GM19351 (cell line): ENCODE measurements around the gene BATF.

Experiments used
- ATAC-seq: cut with Tn5 transposase; IDR thresholded peaks from one replicate; pipeline ENCODE4 v1.9.1; 2021; ENCODE audit warnings: mild to moderate bottlenecking, moderate library complexity; ENCODE audit not compliant: unreplicated experiment

The BATF gene

DNA sequence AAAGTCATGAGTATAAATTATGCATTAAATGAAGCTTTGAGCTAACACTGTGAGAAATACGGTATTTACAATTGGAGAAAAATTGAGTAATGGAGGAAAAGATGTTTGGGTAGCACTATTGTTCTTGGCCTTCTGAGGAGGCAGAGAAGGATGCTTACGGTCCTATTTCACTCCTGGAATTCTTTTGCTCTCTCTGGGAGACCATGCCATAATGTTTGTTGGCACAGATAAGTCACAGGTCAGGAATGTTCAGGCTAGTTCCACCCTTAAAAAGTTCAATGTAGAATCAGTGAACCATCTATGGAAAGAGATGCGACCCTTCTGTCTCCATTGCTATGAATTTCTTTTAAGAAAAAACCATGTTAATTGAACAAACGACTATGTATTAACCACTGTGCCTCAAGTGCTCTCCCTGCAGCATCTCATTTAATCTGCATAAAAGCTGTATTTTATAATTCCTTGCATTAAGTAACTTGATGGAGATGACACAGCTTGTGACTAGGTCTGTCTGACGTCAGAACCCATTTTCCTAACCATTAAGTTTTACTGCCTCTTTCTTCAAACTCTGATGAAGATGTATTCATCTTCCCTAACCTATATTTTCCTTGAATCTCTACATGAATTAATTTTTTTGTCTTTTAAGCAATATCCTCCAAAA is 9.5 kb downstream of the BATF start:
- ATAC-seq: no peak

DNA sequence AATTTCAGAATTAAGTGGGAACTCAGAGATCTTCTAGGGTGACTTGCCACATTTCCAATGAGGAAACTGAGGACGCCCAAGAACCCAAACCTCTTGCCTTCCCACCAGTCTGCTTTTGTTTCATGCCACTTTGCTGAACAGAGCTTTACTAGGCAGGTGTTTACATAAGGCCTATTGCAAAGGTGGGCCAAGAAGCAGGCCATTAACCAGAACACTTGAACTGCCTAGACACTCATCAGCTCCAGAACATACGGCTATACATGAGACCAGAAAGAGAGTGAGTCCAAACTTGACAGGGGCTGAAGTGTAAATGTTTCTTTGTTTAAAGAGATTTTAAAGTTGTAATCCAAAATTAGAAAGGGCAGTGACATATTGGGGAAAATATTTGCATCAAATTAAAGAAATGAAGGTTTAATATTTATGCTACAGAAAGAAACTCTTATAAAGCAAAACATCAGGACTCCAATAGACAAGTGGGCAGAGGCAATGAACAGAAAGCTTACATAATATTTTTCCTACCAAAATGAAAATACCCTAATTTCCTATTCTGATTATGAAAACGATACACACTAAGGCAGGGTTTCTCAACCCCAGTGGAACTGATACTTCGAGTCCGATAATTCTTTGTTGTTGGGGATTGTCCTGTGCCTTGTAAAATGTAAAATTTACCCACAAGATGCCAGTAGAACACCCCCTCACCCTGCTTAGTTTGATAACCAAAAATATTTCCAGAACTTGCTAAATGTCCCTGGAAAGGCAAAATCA is 11.7 kb downstream of the BATF start:
- no peak for ATAC-seq

DNA sequence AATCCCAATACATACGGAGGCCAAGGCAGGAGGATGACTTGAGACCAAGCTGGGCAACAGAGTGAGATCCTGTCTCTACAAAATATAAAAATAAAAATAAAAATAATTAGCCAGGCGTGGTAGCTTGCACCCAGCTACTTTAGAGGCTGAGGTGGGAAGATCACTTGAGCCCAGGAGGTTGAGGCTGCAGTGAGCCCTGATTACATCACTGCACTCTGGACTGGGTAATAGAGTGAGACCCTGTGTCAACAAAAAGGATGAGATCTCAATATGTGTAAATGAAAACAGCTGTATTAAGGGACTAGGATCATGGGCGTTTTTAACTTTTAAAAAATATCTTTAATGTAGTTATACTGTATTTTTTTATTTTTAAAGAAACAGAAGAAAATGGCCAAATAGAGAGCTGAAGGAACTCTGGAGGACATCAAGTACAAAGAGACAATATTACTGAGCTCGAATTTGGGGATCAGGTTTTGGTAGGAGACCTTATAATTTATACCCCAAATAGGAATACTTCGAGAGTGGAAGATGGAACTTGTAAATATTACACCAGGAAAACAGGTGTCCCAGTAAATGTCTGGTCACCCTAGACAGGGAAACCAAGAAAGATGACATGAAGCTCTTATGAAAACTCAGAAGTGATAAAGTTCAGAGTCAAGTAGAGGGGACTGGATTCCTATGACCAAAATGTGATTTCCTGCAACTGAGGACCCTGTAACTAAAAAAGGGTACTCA is 13.1 kb downstream of the BATF start:
- ATAC-seq: no peak

DNA sequence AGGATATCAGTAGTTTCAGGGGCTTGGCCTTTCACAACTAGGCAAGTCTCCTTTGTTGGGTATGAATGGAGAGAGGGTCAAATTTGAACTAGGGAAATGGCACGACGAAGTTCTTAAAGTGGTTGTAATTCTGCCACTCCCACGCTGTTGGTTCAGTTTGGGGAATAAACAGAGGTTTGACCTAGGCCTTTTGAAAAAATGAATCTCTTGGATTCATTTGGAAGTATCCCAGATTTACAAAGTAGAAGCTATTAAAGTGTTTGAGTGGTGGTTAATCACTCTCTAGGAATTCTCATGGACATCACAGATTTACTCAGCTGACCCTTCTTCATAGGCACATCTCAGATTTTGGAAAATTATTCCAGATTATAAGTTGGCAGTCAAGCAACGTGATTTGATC is 14.8 kb downstream of the BATF start:
- no peak for ATAC-seq

DNA sequence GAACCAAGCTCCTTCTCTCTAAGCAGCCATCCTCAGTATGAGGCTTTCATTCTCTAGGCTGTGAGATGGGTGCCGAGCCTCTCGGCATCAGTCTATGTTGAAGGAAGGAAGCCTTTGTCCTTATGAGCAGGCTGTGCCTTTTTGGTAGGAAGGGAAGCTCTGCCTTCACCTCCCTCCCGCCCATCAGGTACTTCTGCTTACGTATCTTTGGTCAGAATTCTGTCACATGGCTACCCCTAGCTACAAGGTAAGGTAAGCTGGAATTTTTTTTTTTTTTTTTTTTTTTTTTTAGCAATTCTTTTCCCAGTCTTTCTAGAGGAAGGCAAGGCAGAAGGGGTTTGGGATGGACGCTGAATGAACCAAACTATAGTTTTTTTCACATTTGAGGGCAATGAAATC is 16.9 kb downstream of the BATF start:
- no peak for ATAC-seq

DNA sequence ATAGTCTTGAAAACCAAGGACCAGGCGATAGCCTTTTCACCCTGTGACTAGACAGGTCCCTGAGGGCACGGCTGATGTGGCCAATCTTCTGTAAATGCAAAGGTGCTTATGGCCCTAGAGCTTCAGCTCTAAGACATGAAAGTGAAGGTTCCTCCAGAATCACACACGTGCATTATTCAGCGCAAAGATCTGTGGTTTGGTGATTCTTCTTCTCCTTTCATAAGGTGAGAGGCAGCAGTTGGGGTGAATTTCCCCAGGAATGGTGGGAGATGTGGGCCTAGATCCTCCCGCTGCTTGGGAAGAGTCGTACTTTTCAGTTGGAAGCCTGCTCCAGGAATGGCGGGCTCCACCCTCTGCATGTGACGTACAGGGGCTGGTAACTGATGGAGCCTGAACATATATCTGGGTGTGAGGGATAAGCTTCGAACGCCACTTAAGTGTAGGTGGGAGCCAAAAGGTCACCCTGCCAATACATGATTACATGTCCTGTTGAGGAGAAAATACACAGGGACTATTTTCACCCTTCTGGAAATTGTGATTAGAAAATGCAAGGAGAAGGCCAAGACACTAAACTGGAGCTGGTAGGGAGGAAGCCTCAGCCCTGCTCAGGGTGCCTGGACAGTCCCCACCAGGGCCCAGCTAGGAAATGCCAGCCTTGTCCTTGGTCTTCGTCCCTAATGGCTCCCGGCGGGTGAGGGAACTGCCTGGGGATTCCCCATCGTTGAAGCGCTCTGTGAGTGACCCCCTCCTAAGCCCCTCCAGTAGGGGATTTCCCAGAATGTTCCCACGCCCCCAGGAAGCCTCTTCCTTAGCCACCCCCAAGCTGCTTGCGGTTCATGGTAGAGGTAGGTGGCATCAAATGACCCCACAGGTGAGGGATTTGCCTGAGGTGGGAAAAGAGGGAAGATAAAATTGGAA is 17.6 kb downstream of the BATF start:
- ATAC-seq: peak; percentile 55

DNA sequence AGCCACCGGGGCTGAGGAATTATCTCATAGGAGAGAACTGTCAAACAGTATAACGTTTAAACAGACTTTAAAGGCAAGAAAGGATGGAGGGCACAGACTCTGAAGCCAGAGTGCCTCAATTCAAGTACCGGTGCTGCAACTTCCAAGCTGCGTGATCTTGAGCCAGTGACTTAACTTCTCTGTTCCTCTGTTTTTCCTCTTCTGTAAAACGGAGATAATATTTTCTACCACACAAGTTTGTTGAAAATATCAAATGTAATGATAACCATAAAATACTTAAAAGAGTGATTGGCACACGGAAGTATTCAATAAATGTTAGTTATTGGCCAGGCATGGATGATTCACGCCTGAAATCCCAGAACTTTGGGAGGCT is 18.2 kb downstream of the BATF start:
- ATAC-seq: no peak

DNA sequence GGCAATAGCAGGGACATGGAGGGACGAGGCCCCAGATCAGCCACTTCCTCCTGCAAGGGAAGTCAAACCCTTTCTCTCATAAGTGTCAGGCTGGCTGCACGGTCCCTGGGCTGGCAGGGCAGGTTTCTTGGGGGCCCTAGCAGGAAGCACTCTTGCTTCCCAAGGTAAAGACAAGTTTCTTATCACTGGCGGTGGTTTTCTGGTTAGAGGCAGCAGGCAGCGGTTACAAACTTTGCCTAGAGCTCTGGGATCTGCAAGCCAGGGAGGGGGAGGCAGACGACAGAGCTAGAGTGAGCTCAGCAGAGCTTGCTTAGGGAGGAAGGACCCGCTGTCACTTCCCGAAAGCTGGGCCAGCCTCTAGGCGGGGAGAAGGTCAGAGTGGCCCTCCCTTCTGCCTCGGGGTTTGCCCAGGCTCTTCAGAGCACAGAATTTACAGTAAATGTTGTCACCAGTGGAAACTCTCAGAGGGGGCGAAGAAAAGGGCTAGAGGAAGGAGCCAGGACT is 20.4 kb downstream of the BATF start:
- peak; percentile 65 for ATAC-seq

DNA sequence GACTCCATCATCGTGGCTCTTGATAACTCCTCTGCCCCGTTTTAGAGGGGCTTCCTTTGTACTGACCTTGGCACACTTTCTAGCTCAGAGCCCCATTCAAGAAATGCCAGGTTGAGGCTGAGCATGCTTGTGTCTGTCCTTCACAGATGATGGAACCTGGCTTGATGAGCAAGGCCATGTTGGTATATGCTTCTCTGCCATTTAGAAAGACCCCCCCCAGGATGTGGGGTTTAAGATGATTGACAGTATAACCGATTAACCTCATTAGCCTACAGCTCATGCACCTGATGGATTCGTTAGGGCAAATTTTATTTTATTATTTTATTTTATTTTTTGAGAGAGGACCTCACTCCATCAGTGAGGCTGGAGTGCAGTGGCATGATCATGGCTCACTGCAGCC is 21.0 kb downstream of the BATF start:
- no peak for ATAC-seq

DNA sequence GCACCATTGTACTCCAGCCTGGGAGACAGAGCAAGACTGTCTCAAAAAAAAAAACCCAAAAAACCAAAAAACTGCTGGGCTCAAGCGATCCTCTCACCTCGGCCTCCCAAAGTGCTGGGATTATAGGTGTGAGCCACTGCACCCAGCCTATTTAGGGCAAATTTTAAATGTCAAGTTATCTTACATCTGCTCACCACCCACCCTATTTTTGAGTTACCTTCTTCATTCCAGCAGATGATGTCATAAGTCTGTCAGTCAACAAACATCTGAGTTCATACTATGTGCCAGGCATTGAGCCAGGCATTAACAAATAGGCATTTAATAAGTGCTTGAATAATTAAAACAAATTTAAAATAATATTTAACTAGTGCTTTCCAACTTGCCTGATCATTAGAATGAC is 21.5 kb downstream of the BATF start:
- no peak for ATAC-seq

DNA sequence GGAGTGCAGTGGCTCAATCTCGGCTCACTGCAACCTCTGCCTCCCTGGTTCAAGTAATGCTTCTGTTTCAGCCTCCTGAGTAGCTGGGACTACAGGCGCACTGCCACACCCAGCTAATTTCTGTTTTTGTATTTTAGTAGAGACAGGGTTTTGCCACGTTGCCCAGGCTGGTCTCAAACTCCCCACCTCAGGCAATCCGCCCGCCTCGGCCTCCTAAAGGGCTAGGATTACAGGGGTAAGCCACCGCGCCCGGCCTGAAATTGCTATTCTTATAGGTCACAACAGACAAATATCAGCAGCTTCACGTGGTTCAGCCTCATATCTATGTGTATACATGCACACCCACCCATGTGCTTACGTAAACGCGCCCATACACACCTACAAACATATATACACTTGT is 23.6 kb downstream of the BATF start:
- no peak for ATAC-seq

DNA sequence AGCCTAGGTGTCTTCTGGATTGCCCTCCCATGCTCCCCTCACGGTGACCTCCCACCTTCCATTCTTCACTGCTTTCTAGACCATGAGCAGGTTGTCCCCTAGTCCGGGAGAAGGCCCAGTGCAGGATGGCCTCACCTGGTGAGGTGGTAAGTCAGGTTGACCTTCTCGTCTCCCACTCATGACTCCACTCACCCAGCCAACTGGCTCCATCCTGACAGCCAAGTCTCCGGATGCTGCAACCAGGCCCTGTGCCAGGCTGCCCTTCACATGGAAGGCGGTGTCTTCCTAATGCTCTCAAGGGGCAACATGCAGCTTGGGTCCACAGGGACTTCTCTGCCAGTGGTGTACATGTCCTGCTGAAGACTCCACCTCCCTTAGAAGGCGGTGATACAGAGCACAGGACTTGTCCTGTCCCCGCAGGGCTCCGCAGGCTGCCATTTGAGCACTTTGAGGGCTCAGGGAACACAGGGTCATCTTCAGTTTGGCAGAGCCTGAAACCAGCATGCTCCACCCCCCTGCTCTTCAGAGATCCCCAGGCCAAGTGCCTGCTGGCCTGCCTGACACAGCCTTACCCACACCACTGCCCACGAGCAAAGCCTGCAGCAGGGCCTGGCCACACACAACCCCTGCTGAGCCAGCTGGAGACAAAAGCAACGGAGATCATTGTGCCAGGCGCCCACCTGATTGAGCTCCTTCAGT is 25.4 kb downstream of the BATF start:
- ATAC-seq: no peak

DNA sequence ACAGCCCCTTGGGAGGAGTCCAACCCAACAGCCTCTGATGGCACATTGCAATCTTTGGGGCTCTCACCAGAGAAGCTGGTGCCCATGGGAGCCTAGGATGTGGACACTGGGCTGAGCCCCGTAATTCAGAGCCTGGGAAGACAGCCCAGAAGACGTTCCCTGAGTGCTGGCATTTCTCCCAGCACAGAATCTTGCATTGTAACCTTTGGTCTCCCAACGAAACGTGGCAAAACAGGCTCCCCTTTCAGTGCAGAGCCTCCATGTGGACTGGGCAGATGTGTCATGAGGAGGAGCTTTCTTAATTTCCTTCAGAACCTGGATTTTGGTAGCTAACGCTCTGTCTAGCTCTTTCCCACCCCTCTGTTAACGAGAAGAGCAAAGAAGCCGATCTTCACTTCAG is 26.3 kb downstream of the BATF start:
- ATAC-seq: no peak

DNA sequence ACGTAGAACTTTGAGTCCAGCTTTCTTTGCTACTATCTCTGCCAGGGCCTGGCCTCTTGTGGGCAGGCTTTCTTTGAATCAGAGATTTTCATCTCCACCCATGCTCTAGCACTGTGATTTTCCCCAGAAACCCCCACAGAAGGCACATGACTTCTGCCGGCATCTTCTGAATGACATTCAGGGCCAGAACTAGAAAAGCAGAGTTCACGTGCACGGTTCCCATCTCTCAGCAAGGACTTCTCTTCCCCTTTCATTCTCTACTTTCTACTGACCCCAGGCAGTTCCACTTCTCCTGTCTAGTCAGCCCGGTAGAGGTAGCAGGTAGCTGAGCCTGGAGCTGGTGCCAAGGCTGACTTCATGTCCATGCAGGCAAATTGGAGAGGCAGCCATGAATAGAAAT is 26.9 kb downstream of the BATF start:
- ATAC-seq: peak; percentile 57

DNA sequence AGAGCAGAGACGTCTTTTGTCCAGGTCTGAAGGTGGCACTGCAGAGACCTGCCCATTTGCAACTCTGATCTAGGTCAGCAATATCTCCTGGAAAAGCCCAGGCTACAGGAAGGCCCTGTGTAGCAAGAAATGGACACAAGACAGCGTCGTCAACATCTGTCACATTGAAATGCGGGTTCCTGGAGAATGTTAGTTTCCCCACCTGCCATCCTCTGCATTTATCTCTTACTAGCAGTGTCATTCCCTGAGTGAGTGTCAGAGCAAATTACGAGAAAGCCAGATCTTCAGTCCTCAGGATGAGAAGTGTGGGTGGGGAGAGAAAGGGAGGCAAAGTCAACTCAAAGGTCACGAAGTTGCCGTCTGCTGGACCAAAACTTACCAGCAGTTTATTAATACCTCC is 28.8 kb downstream of the BATF start:
- no peak for ATAC-seq

DNA sequence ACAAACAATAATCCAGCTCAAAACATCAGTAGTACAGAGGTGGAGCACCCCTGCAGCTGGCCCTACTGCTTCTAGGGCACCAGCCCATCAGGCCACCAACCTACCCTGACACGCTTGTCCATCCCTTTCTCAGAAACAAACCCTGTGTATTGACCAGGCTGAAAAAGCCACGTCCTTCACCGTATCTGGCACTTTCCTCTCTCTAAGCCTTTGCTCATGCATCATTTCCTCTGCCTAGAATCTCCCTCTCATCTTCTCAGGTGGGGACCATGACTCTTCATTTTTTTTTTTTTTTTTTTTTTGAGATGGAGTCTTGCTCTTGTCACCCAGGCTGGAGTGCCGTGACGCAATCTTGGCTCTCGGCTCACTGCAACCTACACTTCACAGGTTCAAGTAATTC is 30.9 kb downstream of the BATF start:
- no peak for ATAC-seq

DNA sequence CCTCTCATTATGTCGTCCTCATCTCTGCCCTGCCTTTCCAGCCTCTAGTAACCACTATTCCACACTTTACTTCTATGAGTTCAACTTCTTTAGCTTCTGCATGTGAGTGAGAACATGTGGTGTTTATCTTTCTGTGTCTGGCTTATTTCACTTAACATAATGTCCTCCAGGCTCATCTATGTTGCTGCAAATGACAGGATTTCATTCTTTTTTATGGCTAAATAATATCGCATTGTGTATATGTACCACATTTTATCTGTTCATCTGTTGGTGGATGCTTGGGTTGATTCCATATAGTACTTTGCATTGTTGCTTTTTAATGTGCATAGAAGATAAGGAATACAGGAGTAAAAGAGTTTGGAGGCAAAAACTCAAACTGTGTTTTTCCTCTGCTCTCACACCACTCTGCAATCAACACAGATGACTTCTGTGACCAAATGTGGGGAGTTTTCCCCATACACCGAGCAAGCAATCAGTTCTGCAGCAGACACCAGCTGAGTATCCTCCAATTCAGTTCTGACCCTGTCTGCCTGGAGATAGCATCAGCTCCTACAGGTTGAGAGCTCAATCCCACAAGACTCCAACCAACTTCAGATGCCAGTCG is 31.6 kb downstream of the BATF start:
- ATAC-seq: no peak

DNA sequence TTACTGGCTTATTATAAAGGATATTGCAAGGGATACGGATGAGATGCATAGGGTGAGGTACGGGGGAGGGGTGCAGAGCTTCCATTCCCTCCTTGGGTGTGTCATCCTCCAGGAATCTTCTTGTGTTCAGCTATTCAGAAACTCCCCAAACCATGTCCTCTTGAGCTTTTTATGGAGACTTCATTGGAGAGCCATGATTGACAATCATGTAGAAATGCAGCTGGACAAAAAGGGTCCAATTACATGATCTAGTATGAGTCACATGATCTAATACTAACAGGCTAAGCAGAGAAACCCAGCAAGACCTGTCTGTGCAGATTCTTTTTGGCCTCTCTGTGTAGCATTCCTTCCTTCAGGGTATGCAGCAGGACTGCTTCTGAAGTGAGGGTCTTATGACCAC is 32.2 kb downstream of the BATF start:
- ATAC-seq: no peak

DNA sequence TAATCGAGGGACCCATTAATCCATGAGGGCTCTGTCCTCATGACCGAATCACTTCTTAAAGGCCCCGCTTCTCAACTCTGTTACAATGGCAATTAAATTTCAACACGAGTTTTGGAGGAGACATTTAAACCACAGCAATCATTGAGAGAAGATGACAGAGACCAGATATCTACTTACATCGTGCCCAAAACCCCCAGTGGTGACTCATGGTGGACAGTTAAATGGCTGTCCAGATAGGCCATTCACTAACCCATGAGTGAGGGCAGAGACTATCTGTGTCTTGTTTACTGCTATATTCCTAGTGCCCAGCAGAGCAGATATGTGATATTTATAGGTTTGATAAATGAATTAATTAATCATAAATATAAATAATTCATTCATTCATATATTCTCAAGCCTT is 36.2 kb downstream of the BATF start:
- ATAC-seq: no peak

DNA sequence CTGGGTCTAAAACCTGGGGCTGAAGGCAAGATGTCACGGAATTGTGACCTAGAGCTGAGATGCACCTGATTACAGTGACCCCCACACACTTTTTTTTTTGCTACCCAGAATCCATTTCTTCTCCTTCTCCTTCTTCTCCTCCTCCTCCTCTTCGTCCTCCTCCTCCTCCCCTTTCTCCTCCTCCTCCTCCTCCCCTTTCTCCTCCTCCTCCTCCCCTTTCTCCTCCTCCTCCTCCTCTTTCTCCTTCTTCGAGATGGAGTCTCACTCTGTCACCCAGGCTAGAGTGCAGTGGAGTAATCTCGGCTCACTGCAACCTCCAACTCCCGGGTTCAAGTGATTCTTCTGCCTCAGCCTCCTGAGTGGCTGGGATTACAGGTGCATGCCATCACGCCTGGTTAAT is 36.8 kb downstream of the BATF start:
- no peak for ATAC-seq
